ENCODE data around the gene BRD7.

DNA sequence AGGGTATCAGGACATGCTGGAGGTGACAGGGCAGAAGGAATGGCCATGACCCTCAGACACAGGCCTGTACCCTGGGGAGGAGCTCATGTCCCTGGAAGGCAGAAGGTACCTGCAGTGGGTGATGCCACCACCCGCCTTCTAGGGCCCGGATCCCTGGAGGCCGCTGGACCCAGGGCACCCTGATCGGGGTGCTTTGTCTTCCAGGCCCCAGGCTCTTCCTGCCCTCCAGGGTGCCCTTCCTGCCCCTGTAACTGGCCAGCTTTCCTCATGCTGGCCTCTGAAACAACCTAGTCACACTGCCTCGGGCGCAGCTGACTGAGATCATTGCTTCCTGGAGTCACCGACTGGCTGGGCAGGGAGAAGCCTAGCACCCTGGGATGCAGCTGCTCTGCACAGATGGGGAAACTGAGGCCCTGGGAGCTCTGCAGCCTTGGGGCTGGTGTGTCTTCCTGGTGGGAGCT lies 96.6 kb downstream of the BRD7 start:
- TF ChIP-seq, protein P1, sequence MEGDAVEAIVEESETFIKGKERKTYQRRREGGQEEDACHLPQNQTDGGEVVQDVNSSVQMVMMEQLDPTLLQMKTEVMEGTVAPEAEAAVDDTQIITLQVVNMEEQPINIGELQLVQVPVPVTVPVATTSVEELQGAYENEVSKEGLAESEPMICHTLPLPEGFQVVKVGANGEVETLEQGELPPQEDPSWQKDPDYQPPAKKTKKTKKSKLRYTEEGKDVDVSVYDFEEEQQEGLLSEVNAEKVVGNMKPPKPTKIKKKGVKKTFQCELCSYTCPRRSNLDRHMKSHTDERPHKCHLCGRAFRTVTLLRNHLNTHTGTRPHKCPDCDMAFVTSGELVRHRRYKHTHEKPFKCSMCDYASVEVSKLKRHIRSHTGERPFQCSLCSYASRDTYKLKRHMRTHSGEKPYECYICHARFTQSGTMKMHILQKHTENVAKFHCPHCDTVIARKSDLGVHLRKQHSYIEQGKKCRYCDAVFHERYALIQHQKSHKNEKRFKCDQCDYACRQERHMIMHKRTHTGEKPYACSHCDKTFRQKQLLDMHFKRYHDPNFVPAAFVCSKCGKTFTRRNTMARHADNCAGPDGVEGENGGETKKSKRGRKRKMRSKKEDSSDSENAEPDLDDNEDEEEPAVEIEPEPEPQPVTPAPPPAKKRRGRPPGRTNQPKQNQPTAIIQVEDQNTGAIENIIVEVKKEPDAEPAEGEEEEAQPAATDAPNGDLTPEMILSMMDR (IDR thresholded peaks at IDR 0.05) = no peak
- no peak for TF ChIP-seq POLR2A (IDR thresholded peaks at IDR 0.05)
